Measurements from ENCODE around the gene CDC42EP4.
"Not testable (repeated sequence)": the region's sequence is repeated elsewhere in the genome, so short reads cannot be mapped to it uniquely, and the experiment has no call there.

CDC42EP4 gene

GRCh38 chr17:73318836-73319235 lies 7.0 kb upstream of the CDC42EP4 start:
- DNase-seq: no peak

GRCh38 chr17:73318427-73318813 lies 6.6 kb upstream of the CDC42EP4 start:
- no peak for DNase-seq

- no peak for DNase-seq
Measured at GRCh38 chr17:73317513-73318426, 6.0 kb upstream of the CDC42EP4 start.

- no peak for DNase-seq
Measured at GRCh38 chr17:73316919-73317505, 5.2 kb upstream of the CDC42EP4 start.

GRCh38 chr17:73315471-73315870 lies 3.7 kb upstream of the CDC42EP4 start:
- no peak for DNase-seq

- DNase-seq: no peak
Measured at GRCh38 chr17:73313526-73314127, 1.8 kb upstream of the CDC42EP4 start.

- not testable (repeated sequence) for DNase-seq
Measured at GRCh38 chr17:73312887-73313286, 1.1 kb upstream of the CDC42EP4 start.

DNA sequence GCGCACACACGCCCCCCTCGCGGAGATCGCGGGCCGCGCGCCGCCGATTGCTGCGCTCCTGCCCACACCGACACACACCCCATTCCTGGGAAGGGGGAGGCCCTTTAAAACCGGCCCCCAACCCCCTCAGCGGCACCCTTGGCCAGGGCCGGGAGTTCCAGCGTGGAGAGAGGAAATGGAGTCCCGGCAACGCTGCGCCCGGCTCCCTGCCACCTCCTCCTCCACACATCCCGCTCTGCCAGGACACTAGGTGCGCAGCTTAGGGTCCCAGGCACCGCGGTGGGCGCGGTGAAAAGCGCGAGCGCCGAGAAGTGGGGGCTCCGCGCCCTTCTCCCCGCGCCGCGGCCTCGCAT lies 397 bp downstream of the CDC42EP4 start:
- no peak for DNase-seq

- peak; percentile 82 for DNase-seq
Measured at GRCh38 chr17:73309727-73310596, 1.8 kb downstream of the CDC42EP4 start.

- not testable (repeated sequence) for DNase-seq
Measured at GRCh38 chr17:73308959-73309358, 2.8 kb downstream of the CDC42EP4 start.

DNA sequence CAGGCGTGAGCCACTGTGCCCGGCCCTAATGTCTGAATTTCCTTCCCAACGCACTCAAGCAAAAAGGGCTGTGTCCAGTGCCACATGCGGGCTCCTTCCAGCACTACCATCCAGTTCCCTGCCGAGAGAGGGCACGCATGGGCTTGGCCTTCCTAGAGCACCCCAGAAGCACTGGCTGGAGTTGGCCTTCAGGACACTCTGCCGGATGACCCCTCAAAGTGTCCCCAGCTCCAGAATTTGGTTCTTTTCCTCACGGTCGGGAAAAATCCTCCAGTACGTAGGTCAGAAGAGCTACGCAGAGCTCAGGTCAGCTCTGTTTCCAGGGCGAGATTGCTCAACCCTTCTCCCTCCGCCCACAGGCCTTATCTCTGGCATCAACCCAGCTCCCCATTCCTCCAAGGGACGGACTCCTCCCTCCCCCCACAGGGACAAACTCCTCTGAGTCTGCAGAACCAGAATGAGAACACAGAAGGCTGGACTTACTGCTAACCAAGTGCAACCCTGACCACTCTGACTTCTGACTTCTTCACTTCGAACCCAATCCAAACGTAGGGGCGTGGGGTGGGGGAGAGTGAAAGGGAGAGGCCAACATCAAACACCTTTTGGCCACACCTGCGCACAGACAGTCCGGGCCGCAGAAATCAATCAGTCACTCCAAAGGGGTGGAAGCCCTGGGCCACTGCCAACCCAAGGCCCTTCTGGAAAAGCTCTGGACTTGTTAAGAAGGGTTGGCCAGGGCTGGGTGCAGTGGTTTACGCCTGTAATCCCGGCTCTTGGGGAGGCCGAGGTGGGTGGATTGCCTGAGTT lies 3.6 kb downstream of the CDC42EP4 start:
- no peak for DNase-seq

- DNase-seq: no peak
Measured at GRCh38 chr17:73307130-73307529, 4.7 kb downstream of the CDC42EP4 start.

DNA sequence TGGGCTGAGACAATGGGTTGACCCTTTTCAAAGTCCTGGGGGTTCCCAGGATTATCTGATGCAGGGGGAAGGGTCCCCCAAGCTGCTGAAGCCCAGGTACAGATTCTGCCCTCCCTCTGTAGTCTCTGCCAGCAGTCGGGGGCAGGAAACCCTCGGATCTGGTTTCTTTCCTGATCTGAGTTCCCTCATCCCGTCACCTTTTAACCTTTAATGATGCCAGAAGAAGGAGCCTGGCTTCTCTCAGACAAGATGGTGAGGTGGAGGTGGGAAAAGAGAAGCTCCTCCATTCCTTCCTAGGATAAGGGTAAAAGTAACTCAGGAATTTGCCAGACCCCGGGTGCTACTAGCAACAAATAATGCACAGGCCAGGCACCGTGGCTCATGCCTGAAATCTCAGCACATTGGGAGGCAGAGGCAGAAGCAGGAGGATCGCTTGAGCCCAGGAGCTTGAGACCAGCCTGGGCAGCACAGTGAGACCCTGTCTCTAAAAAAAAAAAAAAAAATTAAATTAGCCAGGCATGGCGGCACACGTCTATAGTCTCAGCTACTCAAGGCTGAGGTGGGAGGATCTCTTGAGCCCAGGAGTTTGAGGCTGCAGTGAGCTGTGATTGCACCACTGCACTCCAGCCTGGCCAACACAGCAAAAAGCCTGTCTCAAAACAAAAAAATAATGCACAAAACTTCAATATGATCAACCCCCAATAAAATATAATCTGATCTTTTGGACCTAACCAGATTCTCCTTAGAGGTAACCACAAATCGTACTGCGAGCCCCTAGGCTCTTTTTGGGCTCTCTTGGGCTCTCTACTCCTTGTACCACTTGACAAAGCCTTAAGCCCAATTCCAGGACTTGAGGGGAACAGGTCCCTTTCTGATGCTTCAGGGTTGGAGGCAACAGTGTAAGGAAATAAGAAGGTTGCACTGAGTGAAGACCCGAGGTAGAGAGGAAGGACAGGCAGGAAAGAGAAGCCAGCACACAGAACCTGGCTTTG lies 5.7 kb downstream of the CDC42EP4 start:
- no peak for DNase-seq

- no peak for DNase-seq
Measured at GRCh38 chr17:73304971-73305812, 6.6 kb downstream of the CDC42EP4 start.

- no peak for DNase-seq
Measured at GRCh38 chr17:73304438-73304837, 7.4 kb downstream of the CDC42EP4 start.

DNA sequence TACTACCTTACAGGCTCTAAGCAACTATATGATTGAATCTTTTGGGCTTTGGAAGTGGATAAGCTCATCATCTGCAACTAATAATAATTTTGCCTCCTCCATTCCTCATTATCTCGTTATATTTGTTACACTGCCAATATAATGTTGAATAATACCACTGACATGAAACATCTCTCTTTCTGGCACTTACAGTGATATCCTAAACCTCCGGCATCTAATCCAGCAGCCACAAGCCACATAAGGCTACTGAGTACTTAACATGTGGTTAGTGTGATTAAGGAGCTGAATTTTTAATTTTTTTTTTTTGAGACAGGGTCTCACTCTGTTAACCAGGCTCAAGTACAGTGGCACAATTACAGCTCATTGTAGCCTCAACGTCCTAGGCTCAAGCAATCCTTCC lies 9.6 kb downstream of the CDC42EP4 start:
- DNase-seq: no peak

DNA sequence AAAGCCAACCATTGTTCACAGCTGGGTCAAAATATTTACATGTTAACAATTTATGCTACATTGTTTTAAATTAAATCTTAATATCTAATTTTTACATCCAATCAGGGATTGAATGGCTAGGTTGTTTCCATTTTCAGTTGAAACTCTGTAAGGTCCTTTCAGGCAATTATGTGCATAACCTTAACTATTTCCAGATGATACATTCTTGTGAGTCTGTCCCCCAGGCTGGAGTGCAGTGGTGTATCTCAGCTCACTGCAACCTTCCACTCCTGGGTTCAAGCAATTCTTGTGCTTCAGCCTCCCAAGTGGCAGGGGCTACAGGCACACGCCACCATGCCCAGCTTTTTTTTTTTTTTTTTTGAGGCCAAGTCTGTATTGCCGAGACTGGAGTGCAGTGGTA lies 10.4 kb downstream of the CDC42EP4 start:
- no peak for DNase-seq

DNA sequence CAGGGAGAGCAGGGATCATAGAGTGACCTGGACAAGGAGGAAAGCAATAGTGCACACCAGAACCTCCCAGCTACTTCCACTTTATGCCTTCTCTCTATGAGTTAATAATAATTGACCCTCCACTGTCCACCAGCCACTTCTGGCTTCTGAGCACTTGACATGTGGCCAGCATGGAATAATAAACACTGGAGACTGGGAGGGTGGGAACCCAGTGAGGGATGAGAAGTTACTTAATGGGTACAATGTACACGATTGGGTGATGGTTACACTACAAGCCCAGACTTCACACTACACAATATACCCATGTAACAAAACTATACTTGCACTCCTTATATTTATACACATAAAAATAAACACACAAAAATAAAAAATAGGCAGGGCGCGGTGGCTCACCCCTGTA lies 11.4 kb downstream of the CDC42EP4 start:
- no peak for DNase-seq

GRCh38 chr17:73297934-73298861 lies 13.6 kb downstream of the CDC42EP4 start:
- DNase-seq: no peak

All from retina (tissue), 1 donor.